ENCODE data around the gene PAOX. TPM values are rescaled to one million over a fixed set of nuclear protein-coding genes. Genes with fewer than 3 reads are reported as not detected.
A peak's percentile ranks its signal among the peaks of the same experiment; 100 is the strongest.
"Not testable (repeated sequence)": the region's sequence is repeated elsewhere in the genome, so short reads cannot be mapped to it uniquely, and the experiment has no call there.

The PAOX gene
- total RNA-seq, 1 experiment from 2014 or later = 1.0 TPM

- in situ Hi-C loops (cut with HindIII; ENCODE audit: low pct_unique_long_range_greater_than_20kb, low sequenced_read_pairs) = no loop called here
- DNase-seq (ENCODE audit: low read depth, low spot score) = no peak
These were observed 20.7 kb upstream of the PAOX start for GRCh38 chr10:133358162-133358924.

GRCh38 chr10:133358925-133359310, 20.1 kb upstream of the PAOX start:
- in situ Hi-C loops (cut with HindIII; ENCODE audit: low pct_unique_long_range_greater_than_20kb, low sequenced_read_pairs) = no loop called here
- DNase-seq (ENCODE audit: low read depth, low spot score) = no peak

- in situ Hi-C loops (cut with HindIII; ENCODE audit: low pct_unique_long_range_greater_than_20kb, low sequenced_read_pairs) = no loop called here
- no peak for DNase-seq (ENCODE audit: low read depth, low spot score)
These were observed 19.5 kb upstream of the PAOX start for GRCh38 chr10:133359554-133359971.

GRCh38 chr10:133359972-133360610, 19.0 kb upstream of the PAOX start:
- no peak for DNase-seq (ENCODE audit: low read depth, low spot score)
- in situ Hi-C loops (cut with HindIII; ENCODE audit: low pct_unique_long_range_greater_than_20kb, low sequenced_read_pairs) = no loop called here

GRCh38 chr10:133361227-133361626, 17.8 kb upstream of the PAOX start:
- DNase-seq (ENCODE audit: low read depth, low spot score) = no peak
- in situ Hi-C loops (cut with HindIII; ENCODE audit: low pct_unique_long_range_greater_than_20kb, low sequenced_read_pairs) = no loop called here

GRCh38 chr10:133361773-133362441, 17.2 kb upstream of the PAOX start:
- DNase-seq (ENCODE audit: low read depth, low spot score) = no peak
- in situ Hi-C loops (cut with HindIII; ENCODE audit: low pct_unique_long_range_greater_than_20kb, low sequenced_read_pairs) = no loop called here

GRCh38 chr10:133362846-133363245, 16.2 kb upstream of the PAOX start:
- in situ Hi-C loops (cut with HindIII; ENCODE audit: low pct_unique_long_range_greater_than_20kb, low sequenced_read_pairs) = no loop called here
- no peak for DNase-seq (ENCODE audit: low read depth, low spot score)

GRCh38 chr10:133364645-133365431, 14.2 kb upstream of the PAOX start:
- in situ Hi-C loops (cut with HindIII; ENCODE audit: low pct_unique_long_range_greater_than_20kb, low sequenced_read_pairs) = no loop called here
- no peak for DNase-seq (ENCODE audit: low read depth, low spot score)

GRCh38 chr10:133365461-133366129, 13.5 kb upstream of the PAOX start:
- no peak for DNase-seq (ENCODE audit: low read depth, low spot score)
- in situ Hi-C loops (cut with HindIII; ENCODE audit: low pct_unique_long_range_greater_than_20kb, low sequenced_read_pairs) = no loop called here

- in situ Hi-C loops (cut with HindIII; ENCODE audit: low pct_unique_long_range_greater_than_20kb, low sequenced_read_pairs) = no loop called here
- DNase-seq (ENCODE audit: low read depth, low spot score) = no peak
These were observed 13.0 kb upstream of the PAOX start for GRCh38 chr10:133366130-133366478.

- DNase-seq (ENCODE audit: low read depth, low spot score) = no peak
- in situ Hi-C loops (cut with HindIII; ENCODE audit: low pct_unique_long_range_greater_than_20kb, low sequenced_read_pairs) = no loop called here
These were observed 12.3 kb upstream of the PAOX start for GRCh38 chr10:133366751-133367150.

- in situ Hi-C loops (cut with HindIII; ENCODE audit: low pct_unique_long_range_greater_than_20kb, low sequenced_read_pairs); DNase-seq (ENCODE audit: low read depth, low spot score): not testable (repeated sequence)
These were observed 11.6 kb upstream of the PAOX start for GRCh38 chr10:133367461-133367860.

- in situ Hi-C loops (cut with HindIII; ENCODE audit: low pct_unique_long_range_greater_than_20kb, low sequenced_read_pairs) = no loop called here
- DNase-seq (ENCODE audit: low read depth, low spot score) = no peak
These were observed 10.9 kb upstream of the PAOX start for GRCh38 chr10:133368153-133368552.

GRCh38 chr10:133370030-133370786, 8.9 kb upstream of the PAOX start:
- in situ Hi-C loops (cut with HindIII; ENCODE audit: low pct_unique_long_range_greater_than_20kb, low sequenced_read_pairs) = no loop called here
- no peak for DNase-seq (ENCODE audit: low read depth, low spot score)

- in situ Hi-C loops (cut with HindIII; ENCODE audit: low pct_unique_long_range_greater_than_20kb, low sequenced_read_pairs) = no loop called here
- DNase-seq (ENCODE audit: low read depth, low spot score) = no peak
These were observed 6.6 kb upstream of the PAOX start for GRCh38 chr10:133372507-133372906.

GRCh38 chr10:133373174-133374090, 5.6 kb upstream of the PAOX start, which contains the start of gene ECHS1:
ECHS1 (minus strand) TSS chr10:133373354; CDS start chr10:133373333, 21 bp downstream.
- DNase-seq (ENCODE audit: low read depth, low spot score) = peak; percentile 89
- in situ Hi-C loops (cut with HindIII; ENCODE audit: low pct_unique_long_range_greater_than_20kb, low sequenced_read_pairs) = no loop called here
